AG09309 (cell line): ENCODE measurements around the gene KRT9.

Experiments used
- DNase-seq: peaks from one replicate; pipeline ENCODE4 v3.0.0-alpha.2; 2010; ENCODE audit warnings: low read depth
- H3K4me3 ChIP-seq: 2 replicates; pipeline ENCODE4 v1.5.1; 2011; ENCODE audit warnings: mild to moderate bottlenecking, low read depth, low read length, moderate library complexity; ENCODE audit not compliant: control insufficient read depth
- CTCF ChIP-seq: IDR thresholded peaks from 2 replicates; pipeline ENCODE4 v1.5.1; 2011; ENCODE audit warnings: mild to moderate bottlenecking, low read depth, low read length, inconsistent platforms; ENCODE audit not compliant: insufficient read depth, control insufficient read depth; ENCODE audit errors: missing control alignments

The KRT9 gene

DNA sequence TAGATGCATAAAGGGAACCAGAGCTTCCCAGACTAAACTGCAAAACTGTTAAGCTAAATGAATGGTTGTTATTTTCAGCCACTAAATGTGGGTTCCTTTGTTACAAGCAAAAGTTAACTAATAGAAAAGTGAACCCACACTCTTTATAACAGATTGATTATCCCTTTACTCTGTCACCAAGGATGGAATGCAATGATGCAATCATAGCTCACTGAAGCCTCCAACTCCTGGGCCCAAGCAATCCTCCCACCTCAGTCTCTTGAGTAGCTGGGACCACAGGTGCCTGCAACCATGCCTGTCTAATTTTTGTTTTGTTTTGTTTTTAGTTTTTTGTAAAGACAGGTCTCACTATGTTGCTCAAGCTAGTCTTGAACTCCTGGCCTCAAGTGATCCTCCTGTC lies 6.5 kb downstream of the KRT9 start:
- no peak for DNase-seq
- H3K4me3 ChIP-seq: no peak overlapping the region
- no peak for TF ChIP-seq CTCF

DNA sequence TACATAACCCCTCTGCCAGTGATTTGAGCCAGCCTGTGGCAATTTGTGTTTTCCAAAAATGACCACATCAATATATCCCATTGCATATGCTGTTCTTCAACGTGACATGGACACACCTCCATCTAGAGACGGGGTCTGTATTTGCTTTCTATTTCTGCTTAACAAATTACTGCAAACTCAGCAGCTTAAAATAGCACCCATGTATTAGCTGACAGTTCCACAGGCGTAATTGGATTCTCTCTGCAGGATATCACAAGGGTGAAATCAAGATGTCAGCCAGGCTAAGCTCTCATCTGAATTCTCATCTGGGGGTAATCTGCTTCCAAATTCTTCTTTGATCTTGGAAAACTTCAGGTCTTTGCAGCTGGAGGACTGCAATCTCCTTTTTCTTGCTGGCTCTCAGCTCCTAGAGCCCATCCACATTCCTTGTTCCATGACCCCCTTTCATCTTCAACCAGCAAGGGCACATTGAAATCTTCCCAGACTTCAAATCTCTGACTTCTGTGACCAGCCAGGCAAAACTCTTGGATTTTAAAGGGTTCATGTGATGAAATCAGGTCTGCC lies 8.2 kb downstream of the KRT9 start:
- TF ChIP-seq CTCF: no peak
- no peak for DNase-seq
- H3K4me3 ChIP-seq: no peak overlapping the region

DNA sequence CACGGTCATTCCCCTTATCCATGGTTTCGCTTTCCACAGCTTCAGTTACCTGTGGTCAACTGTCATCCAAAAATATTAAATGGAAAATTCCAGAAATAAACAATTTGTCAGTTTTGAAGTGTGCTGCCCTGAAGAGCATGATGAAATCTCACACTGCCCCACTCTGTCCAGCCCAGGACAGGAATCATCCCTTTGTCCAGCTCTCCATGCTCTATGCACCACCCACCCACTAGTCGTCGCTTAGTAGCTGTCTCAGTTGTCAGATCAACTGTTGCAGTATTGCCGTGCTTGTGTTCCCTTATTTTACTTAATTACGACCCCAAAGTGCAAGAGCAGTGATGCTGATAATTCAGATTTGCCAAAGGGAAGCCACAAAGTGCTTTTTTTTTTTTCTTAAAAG lies 10.3 kb downstream of the KRT9 start:
- no peak overlapping the region for H3K4me3 ChIP-seq
- TF ChIP-seq CTCF: no peak
- DNase-seq: no peak

DNA sequence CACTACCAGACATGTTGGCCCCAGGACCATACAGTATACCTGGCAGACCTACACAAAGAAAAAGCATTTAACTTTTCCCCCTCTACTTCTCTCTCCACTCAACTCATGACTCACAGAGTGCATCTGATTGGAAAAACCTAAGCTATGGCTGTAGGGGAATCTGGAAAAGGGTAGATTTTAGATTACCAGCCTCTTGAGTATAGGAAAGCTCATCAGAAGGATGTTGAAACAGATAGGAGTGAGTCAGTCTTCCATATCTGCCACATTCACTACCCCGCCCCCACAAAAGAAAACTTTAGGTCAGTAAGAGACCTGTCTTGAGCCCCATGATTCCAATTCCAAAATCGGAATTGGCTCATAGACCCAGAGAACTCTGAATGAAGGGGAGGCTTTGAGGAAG lies 12.3 kb downstream of the KRT9 start:
- no peak overlapping the region for H3K4me3 ChIP-seq
- TF ChIP-seq CTCF: no peak
- no peak for DNase-seq

- no peak for TF ChIP-seq CTCF
- H3K4me3 ChIP-seq: no peak overlapping the region
- DNase-seq: no peak
Observed at GRCh38 chr17:41556931-41557330, 14.9 kb downstream of the KRT9 start.

DNA sequence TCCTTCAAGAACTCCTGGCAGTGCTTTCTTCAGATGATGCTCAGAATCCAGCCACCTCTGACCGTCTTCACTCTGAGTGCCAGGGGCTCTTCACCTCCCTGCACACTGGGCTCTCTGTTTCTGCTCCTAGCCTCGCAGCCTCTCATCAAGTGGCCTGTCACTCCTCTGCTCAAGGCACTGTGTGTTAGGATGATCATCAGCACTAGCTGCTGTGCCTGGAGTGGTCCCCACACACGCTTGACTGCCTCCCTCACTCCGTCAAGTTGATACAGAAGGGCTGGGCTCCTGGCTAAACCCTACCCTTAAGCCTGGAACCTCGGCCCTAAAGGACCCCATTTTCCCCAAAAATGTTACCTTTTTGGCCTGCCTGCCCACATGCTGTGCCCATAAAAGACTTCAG lies 15.6 kb downstream of the KRT9 start:
- TF ChIP-seq CTCF: no peak
- no peak for DNase-seq
- H3K4me3 ChIP-seq: no peak overlapping the region
